Neural progenitor cell (in vitro differentiated cells): ENCODE data around the gene TBCA.

Experiments
- CTCF ChIP-seq: fragments of 200-600 bp; sonication (generic); IDR thresholded peaks from 2 replicates; pipeline ENCODE4 v1.5.1; 2017; ENCODE audit warnings: antibody characterized with exemption, mild to moderate bottlenecking
- EZH2phosphoT487 ChIP-seq: fragments of 200-600 bp; sonication (generic); IDR thresholded peaks from 2 replicates; pipeline ENCODE4 v1.6.1; 2017; ENCODE audit warnings: antibody characterized with exemption

- TF ChIP-seq EZH2phosphoT487 (no peak), CTCF (no peak)
Measured at GRCh38 chr5:77816686-77817085, 40.5 kb upstream of the TBCA start.
